Endothelial cell of umbilical vein (primary cell): ENCODE results near the gene NIN. TPM values are rescaled to one million over a fixed set of nuclear protein-coding genes. Genes with fewer than 3 reads are reported as not detected.

Experiments used
- BruUV-seq: library from RNA; stranded (reverse); fragments of 400-500 nt; replicated peaks from 2 replicates; lab custom pipeline; 2021; lab: Mats Ljungman, UMichigan
- CTCF ChIA-PET: fragments of 300-600, 350-600 bp; sonication (Branson Sonifier 250); formaldehyde crosslinking; loops from one replicate; lab custom pipeline; 2021; ENCODE audit warnings: antibody characterized with exemption, inconsistent platforms; lab: Charles Lee
- POLR2A ChIA-PET: fragments of 300-600, 350-600 bp; sonication (Branson Sonifier 250); formaldehyde crosslinking; loops from one replicate; lab custom pipeline; 2021; ENCODE audit warnings: antibody characterized with exemption, inconsistent platforms; lab: Charles Lee
- DNase-seq: peaks from one replicate; pipeline ENCODE4 v3.0.0-alpha.2; 2011; ENCODE audit warnings: low read depth, low spot score
- FAIRE-seq: peaks from 2 replicates; lab custom pipeline; 2011; peaks lifted over from hg19 to GRCh38; lab: Jason Lieb, UNC
- H2AFZ ChIP-seq: 2 replicates; pipeline ENCODE4 v1.6.0; 2012; ENCODE audit warnings: low read depth, low read length, control low read depth, inconsistent platforms
- H3K27ac ChIP-seq: 2 replicates; pipeline ENCODE4 v1.5.1; 2011; ENCODE audit warnings: low read depth, mild to moderate bottlenecking, control low read depth, low read length, moderate library complexity; ENCODE audit not compliant: insufficient read depth
- H3K27me3 ChIP-seq, 2 experiments: 2 replicates each; pipeline versions ENCODE4 v1.6.0 to v1.6.1; 2011; ENCODE audit warnings: low read length in 2 of 2, mixed read lengths in 1 of 2; ENCODE audit not compliant: control insufficient read depth in 2 of 2, insufficient read depth in 2 of 2
- H3K36me3 ChIP-seq, 2 experiments: 2 replicates in 1 of 2; 3 replicates in 1 of 2; pipeline ENCODE4 v1.5.1; 2011; ENCODE audit warnings: low read length in 2 of 2, mild to moderate bottlenecking in 1 of 2, moderate library complexity in 1 of 2; ENCODE audit not compliant: control insufficient read depth in 2 of 2, insufficient read depth in 2 of 2; ENCODE audit errors: extremely low read depth in 1 of 2
- H3K4me1 ChIP-seq: 3 replicates; pipeline ENCODE4 v1.5.1; 2011; ENCODE audit warnings: mild to moderate bottlenecking, low read length; ENCODE audit not compliant: control insufficient read depth, insufficient read depth; ENCODE audit errors: extremely low read depth
- H3K4me2 ChIP-seq: 2 replicates; pipeline ENCODE4 v1.6.1; 2011; ENCODE audit warnings: low read length, control low read depth, mixed read lengths; ENCODE audit not compliant: insufficient read depth
- H3K4me3 ChIP-seq, 3 experiments: fragments of 200-600 bp in 1 of 3; sonication (generic), shearing (Covaris generic) in 1 of 3; replicated peaks in 1 of 3; 2 replicates each; pipeline ENCODE4 v1.5.1; 2011 to 2016; ENCODE audit warnings: control low read depth in 3 of 3, low read length in 3 of 3, mild to moderate bottlenecking in 2 of 3, inconsistent platforms in 1 of 3, low read depth in 1 of 3, moderate library complexity in 1 of 3; ENCODE audit not compliant: insufficient read depth in 1 of 3
- H3K79me2 ChIP-seq: 2 replicates; pipeline ENCODE4 v1.6.0; 2012; ENCODE audit warnings: low read length, inconsistent platforms; ENCODE audit not compliant: control insufficient read depth, insufficient read depth
- H3K9ac ChIP-seq: replicated peaks from 2 replicates; pipeline ENCODE3; 2011; ENCODE audit warnings: low read length, control low read depth; ENCODE audit not compliant: insufficient read depth; ENCODE audit errors: extremely low read depth
- H3K9me1 ChIP-seq: replicated peaks from 3 replicates; pipeline ENCODE4 v1.6.0; 2011; ENCODE audit warnings: mild to moderate bottlenecking, low read length; ENCODE audit not compliant: control insufficient read depth, insufficient read depth; ENCODE audit errors: extremely low read depth
- H3K9me3 ChIP-seq: replicated peaks from 2 replicates; pipeline ENCODE4 v1.5.1; 2012; ENCODE audit warnings: low read length, inconsistent platforms; ENCODE audit not compliant: control insufficient read depth, insufficient read depth
- H4K20me1 ChIP-seq: replicated peaks from 2 replicates; pipeline ENCODE3; 2011; ENCODE audit warnings: mild to moderate bottlenecking, low read length; ENCODE audit not compliant: control insufficient read depth, insufficient read depth; ENCODE audit errors: extremely low read depth
- CTCF ChIP-seq, 2 donors: IDR thresholded peaks; 1 replicate in 1 of 2; 2 replicates in 1 of 2; pipeline ENCODE4 v1.5.1; 2011; ENCODE audit warnings: low read length in 2 of 2, mild to moderate bottlenecking in 2 of 2, moderate library complexity in 2 of 2, control low read depth in 1 of 2, inconsistent platforms in 1 of 2, low read depth in 1 of 2; ENCODE audit not compliant: insufficient read depth in 1 of 2; ENCODE audit errors: extremely low read depth in 1 of 2
- EZH2 ChIP-seq: IDR thresholded peaks from 2 replicates; pipeline ENCODE4 v1.6.1; 2012; ENCODE audit warnings: borderline replicate concordance, low read depth, mild to moderate bottlenecking, moderate library complexity, low read length, inconsistent platforms; ENCODE audit not compliant: severe bottlenecking
- FOS ChIP-seq: IDR thresholded peaks from 2 replicates; pipeline ENCODE4 v1.6.1; 2011; ENCODE audit warnings: mild to moderate bottlenecking, low read length, moderate library complexity, borderline replicate concordance; ENCODE audit not compliant: insufficient read depth
- GATA2 ChIP-seq: IDR thresholded peaks from 2 replicates; pipeline ENCODE4 v1.7.0; 2011; ENCODE audit warnings: low read depth, mild to moderate bottlenecking, moderate library complexity, mixed read lengths, low read length; ENCODE audit not compliant: insufficient read length, insufficient read depth
- JUN ChIP-seq: IDR thresholded peaks from 2 replicates; pipeline ENCODE4 v1.6.1; 2011; ENCODE audit warnings: borderline replicate concordance, low read depth; ENCODE audit not compliant: insufficient read length, insufficient read depth
- MAX ChIP-seq: IDR thresholded peaks from 2 replicates; pipeline ENCODE4 v1.6.1; 2011; ENCODE audit not compliant: insufficient read depth, insufficient read length
- MYC ChIP-seq: IDR thresholded peaks from one replicate; pipeline ENCODE4 v1.6.1; 2011; ENCODE audit warnings: mild to moderate bottlenecking, low read depth, low read length
- POLR2A ChIP-seq: IDR thresholded peaks from 2 replicates; pipeline ENCODE4 v1.6.1; 2012; ENCODE audit warnings: low read depth, mild to moderate bottlenecking, control low read depth, low read length
- POLR2AphosphoS5 ChIP-seq: IDR thresholded peaks from 2 replicates; pipeline ENCODE4 v1.6.1; 2012; ENCODE audit warnings: low read depth, mild to moderate bottlenecking, control low read depth, low read length, moderate library complexity; ENCODE audit not compliant: insufficient read depth
- dilution Hi-C: fragments of 300-500 bp; cut with MboI; formaldehyde crosslinking; loops from one replicate; pipeline ENCODE4 v1.15.0; 2019; ENCODE audit warnings: low sequenced_read_pairs; ENCODE audit not compliant: extremely low pct_ligation_motif_present
- intact Hi-C: fragments of 100-400 bp; cut with micrococcal nuclease; formaldehyde crosslinking; loops from one replicate; pipeline ENCODE4 v1.10.0; 2022
- polyA plus RNA-seq, 4 experiments: library from polyadenylated mRNA; depleted of rRNA in 3 of 4; stranded (reverse) in 3 of 4; unstranded in 1 of 4; fragments of >200 nt; gene quantifications; 2 replicates each; pipeline versions ENCODE4 v1.2.1 to v1.2.3, GENCODE V29; 2011 to 2012; ENCODE audit warnings: missing spikeins in 1 of 4
- total RNA-seq: library from RNA; stranded (reverse); gene quantifications from 2 replicates; pipeline ENCODE4 v1.2.3, GENCODE V29; 2021

NIN gene
- total and polyA plus RNA-seq, 2 donors (not counting 3 experiments of a cell fraction or from before 2014, with no cell fraction given) = 7.1 to 76.3 TPM

- BruUV-seq = no TSS peak
- intact Hi-C loops (no loop called here), dilution Hi-C loops (no loop called here)
- peaks cover 4% of the 10 kb centered on the region for H4K20me1 ChIP-seq
- peaks cover 79% of the 10 kb centered on the region for H3K79me2 ChIP-seq
- H3K4me1 ChIP-seq = peaks cover 4% of the 10 kb centered on the region
- no peak overlapping the region for H3K4me2 ChIP-seq
- TF ChIP-seq MAX (no peak), FOS (no peak), JUN (no peak), CTCF (IDR thresholded peaks at IDR 0.05; ENCODE audit: extremely low read depth in 1 of 2, insufficient read depth in 1 of 2, low read depth in 1 of 2, low read length in 2 of 2) (no peak), POLR2A (no peak), POLR2AphosphoS5 (no peak), MYC (no peak), GATA2 (no peak), EZH2 (no peak)
- CTCF ChIA-PET = interaction anchor here (0.9 to 1.7 kb wide), 4 partner anchors 8 to 46 kb away, joined by 3 to 6 read pairs (median 4); no protein-coding TSS in a partner anchor
- POLR2A ChIA-PET = no interaction called here
- no peak for FAIRE-seq
- H2AFZ ChIP-seq = no peak overlapping the region
- peaks cover 0 to 2% of the 10 kb centered on the region in 2 experiments for H3K36me3 ChIP-seq
- no peak for DNase-seq
- no peak overlapping the region for H3K27ac ChIP-seq
- H3K9me1 ChIP-seq = no peaks in the 10 kb centered on the region
- H3K27me3 ChIP-seq = no peaks in the 10 kb centered on the region
- no peaks in the 10 kb centered on the region for H3K9me3 ChIP-seq
- H3K4me3 ChIP-seq = no peak overlapping the region
- H3K9ac ChIP-seq = no peak overlapping the region
These were observed 9.2 kb downstream of the NIN start for GRCh38 chr14:50821510-50822464.
